KMS-11 (cell line): Measurements from ENCODE around the gene SLC26A6.

Source experiments
- H2AFZ ChIP-seq: fragments of 200-600 bp; sonication (generic); 2 replicates; pipeline ENCODE4 v1.6.1; 2016; ENCODE audit warnings: antibody characterized with exemption, mixed run types, low read depth
- H3K27ac ChIP-seq: fragments of 200-600 bp; sonication (generic); 2 replicates; pipeline ENCODE4 v1.6.1; 2016; ENCODE audit warnings: mild to moderate bottlenecking, mixed run types
- H3K27me3 ChIP-seq: fragments of 200-600 bp; sonication (generic); 2 replicates; pipeline ENCODE4 v1.6.1; 2017; ENCODE audit warnings: mild to moderate bottlenecking, low read depth, mixed run types, moderate library complexity; ENCODE audit not compliant: insufficient read depth
- H3K36me3 ChIP-seq: fragments of 200-600 bp; sonication (generic); 2 replicates; pipeline ENCODE4 v1.6.1; 2017; ENCODE audit warnings: mild to moderate bottlenecking, mixed run types; ENCODE audit not compliant: insufficient read depth
- H3K4me1 ChIP-seq: fragments of 200-600 bp; sonication (generic); 2 replicates; pipeline ENCODE4 v1.6.1; 2016; ENCODE audit warnings: mild to moderate bottlenecking, low read depth, mixed run types; ENCODE audit not compliant: poor library complexity, severe bottlenecking
- H3K4me2 ChIP-seq: fragments of 200-600 bp; sonication (generic); 2 replicates; pipeline ENCODE4 v1.7.0; 2016; ENCODE audit warnings: mild to moderate bottlenecking, mixed run types
- H3K4me3 ChIP-seq: fragments of 200-600 bp; sonication (generic); IDR thresholded peaks from 2 replicates; pipeline ENCODE4 v1.6.1; 2017; ENCODE audit warnings: low read depth, low read length, mixed read lengths; ENCODE audit not compliant: insufficient read depth
- H3K79me2 ChIP-seq: fragments of 200-600 bp; sonication (generic); 2 replicates; pipeline ENCODE4 v1.6.1; 2016; ENCODE audit warnings: low read depth, mixed run types; ENCODE audit not compliant: insufficient read depth
- H3K9ac ChIP-seq: fragments of 200-600 bp; sonication (generic); 2 replicates; pipeline ENCODE4 v1.6.1; 2016; ENCODE audit warnings: mild to moderate bottlenecking, mixed run types
- H4K20me1 ChIP-seq: fragments of 200-600 bp; sonication (generic); 2 replicates; pipeline ENCODE4 v1.6.1; 2016; ENCODE audit warnings: mild to moderate bottlenecking, mixed run types; ENCODE audit not compliant: insufficient read depth
- TF ChIP-seq, protein P1 (sequence below): fragments of 200-600 bp; sonication (generic); conservative IDR thresholded peaks from 2 replicates; pipeline ENCODE4 v1.6.1; 2017; ENCODE audit warnings: low read depth, mild to moderate bottlenecking, antibody characterized with exemption, low read length, moderate library complexity, mixed read lengths

Gene SLC26A6

GRCh38 chr3:48623851-48624547 lies 11.3 kb downstream of the SLC26A6 start:
- H3K4me3 ChIP-seq = no peak overlapping the region
- no peaks in the 10 kb centered on the region for H3K36me3 ChIP-seq
- no peak overlapping the region for H3K27ac ChIP-seq

DNA sequence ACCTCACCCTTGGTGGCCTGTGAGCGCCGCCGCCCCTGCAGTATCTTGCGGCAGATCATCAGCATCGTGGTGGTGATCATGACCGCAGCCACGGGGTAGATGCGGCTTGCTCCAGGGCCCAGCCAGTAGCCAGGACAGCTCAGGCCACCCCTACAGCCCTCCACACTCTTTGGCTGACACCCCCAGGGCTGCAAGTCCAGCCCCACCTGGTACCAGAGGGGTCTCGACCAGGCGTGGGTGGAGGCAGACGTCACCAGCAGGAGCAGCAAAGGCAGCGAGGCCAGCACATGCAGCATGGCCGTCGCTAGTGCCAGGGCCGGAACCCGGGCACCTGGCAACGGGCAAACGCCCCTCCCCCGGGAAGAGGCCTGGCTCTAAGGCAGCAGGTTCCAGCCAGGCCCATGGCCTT lies 13.8 kb downstream of the SLC26A6 start, which contains the start of gene TMEM89:
Gene TMEM89, minus strand, starts transcription at position 309 of the 409 bp plus-strand sequence. Its CDS starts 13 bp downstream, at position 296.
- H3K36me3 ChIP-seq = no peaks in the 10 kb centered on the region
- H3K4me1 ChIP-seq = no peaks in the 10 kb centered on the region
- no peak within 1 kb of the TSS for H3K27ac ChIP-seq
- no peak within 1 kb of the TSS for H3K4me2 ChIP-seq
- no peak within 1 kb of the TSS for H3K4me3 ChIP-seq
- H3K27me3 ChIP-seq = no peaks in the 10 kb centered on the region
- H3K9ac ChIP-seq = no peak within 1 kb of the TSS
- TF ChIP-seq, protein P1, sequence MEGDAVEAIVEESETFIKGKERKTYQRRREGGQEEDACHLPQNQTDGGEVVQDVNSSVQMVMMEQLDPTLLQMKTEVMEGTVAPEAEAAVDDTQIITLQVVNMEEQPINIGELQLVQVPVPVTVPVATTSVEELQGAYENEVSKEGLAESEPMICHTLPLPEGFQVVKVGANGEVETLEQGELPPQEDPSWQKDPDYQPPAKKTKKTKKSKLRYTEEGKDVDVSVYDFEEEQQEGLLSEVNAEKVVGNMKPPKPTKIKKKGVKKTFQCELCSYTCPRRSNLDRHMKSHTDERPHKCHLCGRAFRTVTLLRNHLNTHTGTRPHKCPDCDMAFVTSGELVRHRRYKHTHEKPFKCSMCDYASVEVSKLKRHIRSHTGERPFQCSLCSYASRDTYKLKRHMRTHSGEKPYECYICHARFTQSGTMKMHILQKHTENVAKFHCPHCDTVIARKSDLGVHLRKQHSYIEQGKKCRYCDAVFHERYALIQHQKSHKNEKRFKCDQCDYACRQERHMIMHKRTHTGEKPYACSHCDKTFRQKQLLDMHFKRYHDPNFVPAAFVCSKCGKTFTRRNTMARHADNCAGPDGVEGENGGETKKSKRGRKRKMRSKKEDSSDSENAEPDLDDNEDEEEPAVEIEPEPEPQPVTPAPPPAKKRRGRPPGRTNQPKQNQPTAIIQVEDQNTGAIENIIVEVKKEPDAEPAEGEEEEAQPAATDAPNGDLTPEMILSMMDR = no peak
- H2AFZ ChIP-seq = no peak within 1 kb of the TSS
- no peaks in the 10 kb centered on the region for H3K79me2 ChIP-seq
- H4K20me1 ChIP-seq = no peaks in the 10 kb centered on the region

More at GRCh38 chr3:48623851-48624547, 11.3 kb downstream of the SLC26A6 start:
- no peaks in the 10 kb centered on the region for H4K20me1 ChIP-seq
- H2AFZ ChIP-seq = no peak overlapping the region
- no peak overlapping the region for H3K9ac ChIP-seq
- no peaks in the 10 kb centered on the region for H3K27me3 ChIP-seq
- TF ChIP-seq, protein P1 = no peak
- no peaks in the 10 kb centered on the region for H3K79me2 ChIP-seq
- H3K4me2 ChIP-seq = no peak overlapping the region
- H3K4me1 ChIP-seq = no peaks in the 10 kb centered on the region

- no peak overlapping the region for H2AFZ ChIP-seq
Measured at GRCh38 chr3:48619541-48620524, 15.4 kb downstream of the SLC26A6 start.

GRCh38 chr3:48617559-48617958 lies 17.7 kb downstream of the SLC26A6 start:
- H4K20me1 ChIP-seq = no peaks in the 10 kb centered on the region
- no peak overlapping the region for H3K9ac ChIP-seq
- TF ChIP-seq, protein P1 = no peak
- no peaks in the 10 kb centered on the region for H3K27me3 ChIP-seq
- no peak overlapping the region for H3K4me3 ChIP-seq
- H3K4me2 ChIP-seq = no peak overlapping the region
- H3K27ac ChIP-seq = no peak overlapping the region
- H3K4me1 ChIP-seq = no peaks in the 10 kb centered on the region
- no peaks in the 10 kb centered on the region for H3K79me2 ChIP-seq
- H2AFZ ChIP-seq = no peak overlapping the region
- no peaks in the 10 kb centered on the region for H3K36me3 ChIP-seq

More at GRCh38 chr3:48619541-48620524, 15.4 kb downstream of the SLC26A6 start:
- Histone ChIP-seq H3K36me3 (no peaks in the 10 kb centered on the region), H3K4me1 (no peaks in the 10 kb centered on the region), H3K27me3 (no peaks in the 10 kb centered on the region), H3K4me3 (no peak overlapping the region), H3K27ac (no peak overlapping the region), H3K79me2 (no peaks in the 10 kb centered on the region), H3K4me2 (no peak overlapping the region), H4K20me1 (no peaks in the 10 kb centered on the region), H3K9ac (no peak overlapping the region)
- TF ChIP-seq, protein P1 = no peak
